NCI-H1105 treated with DMSO at 0.1 percent for 48 hours (cell line): Measurements from ENCODE around the gene PLA2G4D.
"Not testable (repeated sequence)": the region's sequence is repeated elsewhere in the genome, so short reads cannot be mapped to it uniquely, and the experiment has no call there.

Experiments
- DNase-seq: peaks from one replicate; lab custom pipeline; 2025; lab: John Stamatoyannopoulos, UW

The PLA2G4D gene

GRCh38 chr15:42123546-42123945 is 29.2 kb upstream of the PLA2G4D start:
- no peak for DNase-seq

GRCh38 chr15:42121682-42122081 is 27.3 kb upstream of the PLA2G4D start:
- no peak for DNase-seq

GRCh38 chr15:42121021-42121420 is 26.7 kb upstream of the PLA2G4D start:
- no peak for DNase-seq

GRCh38 chr15:42120285-42120684 is 25.9 kb upstream of the PLA2G4D start:
- no peak for DNase-seq

GRCh38 chr15:42119446-42119760 is 25.0 kb upstream of the PLA2G4D start:
- peak; percentile 3 for DNase-seq

GRCh38 chr15:42118650-42119445 is 24.5 kb upstream of the PLA2G4D start:
- DNase-seq, result peak; percentile 62

GRCh38 chr15:42111924-42112323 is 17.6 kb upstream of the PLA2G4D start:
- DNase-seq, result no peak

GRCh38 chr15:42110367-42110766 is 16.0 kb upstream of the PLA2G4D start:
- no peak for DNase-seq

GRCh38 chr15:42108806-42109205 is 14.4 kb upstream of the PLA2G4D start:
- no peak for DNase-seq

GRCh38 chr15:42108189-42108588 is 13.8 kb upstream of the PLA2G4D start:
- no peak for DNase-seq

GRCh38 chr15:42107473-42107872 is 13.1 kb upstream of the PLA2G4D start:
- peak; percentile 82 for DNase-seq

- no peak for DNase-seq
Measured at GRCh38 chr15:42106288-42106687, 11.9 kb upstream of the PLA2G4D start.

- DNase-seq, result no peak
Measured at GRCh38 chr15:42104095-42104891, 9.9 kb upstream of the PLA2G4D start.

GRCh38 chr15:42102646-42103235 is 8.4 kb upstream of the PLA2G4D start:
- no peak for DNase-seq

- DNase-seq, result no peak
Measured at GRCh38 chr15:42101861-42102260, 7.5 kb upstream of the PLA2G4D start.

GRCh38 chr15:42100021-42100800 is 5.8 kb upstream of the PLA2G4D start:
- no peak for DNase-seq

- no peak for DNase-seq
Measured at GRCh38 chr15:42097018-42097417, 2.7 kb upstream of the PLA2G4D start.

GRCh38 chr15:42093966-42094365 is 396 bp downstream of the PLA2G4D start:
- DNase-seq, result no peak

GRCh38 chr15:42092398-42093318 is 1.7 kb downstream of the PLA2G4D start:
- DNase-seq, result no peak

- not testable (repeated sequence) for DNase-seq
Measured at GRCh38 chr15:42091753-42092397, 2.5 kb downstream of the PLA2G4D start.

- no peak for DNase-seq
Measured at GRCh38 chr15:42090781-42091180, 3.6 kb downstream of the PLA2G4D start.
